GM19099 (cell line): ENCODE measurements around the gene USP36.

ENCODE experiments used
- POLR2A ChIP-seq: IDR thresholded peaks from 3 replicates; pipeline ENCODE4 v1.6.1; 2011; ENCODE audit warnings: low read depth; ENCODE audit not compliant: insufficient read length; ENCODE audit errors: extremely low read depth

Gene USP36

DNA sequence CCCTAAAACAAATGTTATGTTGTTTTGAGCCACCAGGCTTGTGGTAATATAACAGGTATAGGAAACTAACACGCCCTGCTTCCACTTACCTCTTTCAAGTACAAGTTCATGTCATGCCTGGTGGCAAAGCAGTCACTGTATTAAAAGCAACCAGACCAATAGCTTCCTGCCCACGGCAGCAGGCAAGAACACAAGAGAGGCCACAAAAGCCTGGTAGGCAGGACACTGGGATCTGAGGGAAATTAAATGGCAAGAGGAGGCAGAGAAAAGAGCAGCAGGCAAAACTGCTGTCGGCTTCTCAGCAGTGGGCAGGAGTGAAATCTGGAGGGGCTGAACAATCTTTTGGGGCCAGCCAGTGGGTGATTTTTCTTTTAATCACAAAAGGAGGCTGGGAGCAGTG, 60.8 kb downstream of the USP36 start:
- TF ChIP-seq POLR2A, result peak; percentile 46

DNA sequence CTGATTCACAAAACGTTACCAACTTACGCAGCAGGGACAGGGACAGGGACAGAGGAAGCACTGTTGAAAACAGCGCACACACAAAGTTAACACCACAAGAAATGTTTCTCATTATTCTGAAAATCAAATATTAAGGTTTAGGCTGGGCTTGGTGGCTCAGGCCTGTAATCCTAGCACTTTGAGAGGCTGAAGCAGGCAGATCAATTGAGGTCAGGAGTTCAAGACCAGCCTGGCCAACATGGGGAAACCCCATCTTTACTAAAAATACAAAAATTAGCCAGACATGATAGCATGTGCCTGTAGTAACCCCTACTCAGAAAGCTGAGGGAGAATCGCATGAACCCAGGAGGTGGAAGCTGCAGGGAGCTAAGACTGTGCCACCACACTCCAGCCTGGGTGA, 62.7 kb downstream of the USP36 start:
- no peak for TF ChIP-seq POLR2A

DNA sequence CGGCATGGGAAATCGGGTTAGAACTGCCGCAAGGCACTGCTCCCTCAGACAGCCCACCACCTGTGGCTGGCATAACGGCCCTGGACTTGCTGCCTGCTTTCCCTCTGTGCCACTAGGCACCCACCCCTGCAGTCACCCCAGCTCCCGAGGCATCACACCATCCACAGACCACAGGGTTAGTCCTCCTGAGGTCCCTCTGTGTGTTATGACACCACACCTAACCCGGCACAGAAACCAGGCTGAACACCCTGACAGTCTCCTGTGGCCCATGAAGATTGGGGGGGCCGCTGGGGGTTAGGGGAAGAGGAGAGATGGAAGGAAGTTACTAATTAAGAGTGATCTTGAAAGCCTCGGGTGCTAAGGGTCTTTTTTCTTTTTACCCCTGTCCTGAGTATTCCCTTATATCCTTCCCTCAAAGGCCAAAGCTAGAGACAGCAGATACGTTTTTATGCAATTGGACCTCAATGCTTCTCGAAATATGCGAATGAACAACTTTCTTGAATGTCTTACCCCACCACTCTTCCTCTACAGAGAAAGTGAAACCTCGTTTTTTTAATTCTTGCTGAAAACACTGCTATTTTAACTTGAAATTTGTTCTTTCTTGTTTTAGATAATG, 65.5 kb downstream of the USP36 start:
- peak; percentile 63 for TF ChIP-seq POLR2A

DNA sequence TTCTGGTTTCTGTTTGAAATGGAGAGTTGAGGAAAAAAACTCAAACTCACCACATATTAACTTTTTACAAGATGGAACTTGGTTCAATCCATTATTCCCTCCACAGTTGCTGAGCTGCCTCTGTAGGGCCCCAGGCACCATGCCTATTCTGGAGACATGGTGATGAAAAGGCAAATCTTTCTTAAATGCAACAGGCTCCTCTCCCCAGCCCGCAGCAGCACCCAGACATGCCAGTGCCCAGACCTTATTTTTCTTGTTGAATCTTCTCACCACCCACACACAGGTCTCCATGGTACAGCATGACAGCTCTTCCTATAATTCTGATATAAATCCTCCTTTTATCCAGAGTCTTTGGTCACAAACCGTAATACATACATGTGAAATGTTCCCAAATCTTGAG, 66.2 kb downstream of the USP36 start:
- no peak for TF ChIP-seq POLR2A

DNA sequence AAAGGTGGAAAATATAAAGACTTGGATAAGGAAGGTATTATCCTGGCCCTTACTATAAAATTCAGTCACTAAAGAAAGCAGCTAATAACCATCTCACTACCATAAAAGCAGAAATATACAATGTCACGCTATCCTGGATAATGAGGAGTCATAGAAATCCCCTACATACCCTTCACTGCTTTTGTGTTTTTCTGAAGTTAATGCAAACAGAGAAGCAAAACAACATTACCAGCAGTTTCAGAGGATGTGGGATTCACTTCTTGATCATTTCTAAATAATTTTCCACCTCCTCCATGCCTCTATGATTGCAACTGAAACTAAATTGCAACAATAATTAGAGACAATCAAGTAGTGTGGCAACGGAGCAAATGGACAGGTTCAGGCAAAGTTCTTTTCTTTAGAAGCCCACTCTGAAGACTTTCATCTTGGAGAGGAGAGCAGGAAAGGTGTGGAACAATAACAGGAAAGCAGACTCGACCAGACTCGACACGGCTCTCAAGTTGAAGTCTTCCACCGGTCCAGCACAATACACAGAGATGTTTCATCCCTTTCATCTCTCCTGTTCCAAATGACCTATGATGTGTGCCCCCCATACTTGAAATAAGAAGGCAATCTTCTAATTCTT, 68.7 kb downstream of the USP36 start:
- TF ChIP-seq POLR2A, result no peak

DNA sequence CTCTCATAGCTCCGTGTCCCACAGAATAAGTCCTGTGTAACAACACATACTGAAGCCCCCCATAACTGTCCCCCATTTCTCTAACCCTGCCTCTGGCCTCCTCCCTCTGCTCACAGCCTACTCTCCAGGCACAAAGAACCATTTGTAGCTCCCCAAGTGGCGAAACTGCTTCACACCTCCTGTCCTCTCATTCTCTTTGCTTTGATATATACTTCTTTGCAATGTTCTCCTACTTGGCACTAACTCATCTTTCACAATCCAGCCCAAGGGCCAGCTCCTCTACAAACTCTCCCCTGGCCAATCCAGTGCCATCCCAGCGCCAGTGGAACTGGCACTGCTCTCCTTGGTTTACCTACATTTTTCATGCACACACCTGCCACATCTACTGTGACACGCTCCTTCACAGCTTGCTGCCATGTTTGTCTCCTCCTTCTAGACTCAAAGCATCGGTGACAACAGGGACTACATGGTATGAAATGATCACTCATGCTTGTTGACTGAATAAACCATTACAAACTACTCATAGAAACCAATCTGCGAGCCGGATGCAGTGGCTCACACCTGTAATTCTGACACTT, 71.3 kb downstream of the USP36 start:
- no peak for TF ChIP-seq POLR2A

DNA sequence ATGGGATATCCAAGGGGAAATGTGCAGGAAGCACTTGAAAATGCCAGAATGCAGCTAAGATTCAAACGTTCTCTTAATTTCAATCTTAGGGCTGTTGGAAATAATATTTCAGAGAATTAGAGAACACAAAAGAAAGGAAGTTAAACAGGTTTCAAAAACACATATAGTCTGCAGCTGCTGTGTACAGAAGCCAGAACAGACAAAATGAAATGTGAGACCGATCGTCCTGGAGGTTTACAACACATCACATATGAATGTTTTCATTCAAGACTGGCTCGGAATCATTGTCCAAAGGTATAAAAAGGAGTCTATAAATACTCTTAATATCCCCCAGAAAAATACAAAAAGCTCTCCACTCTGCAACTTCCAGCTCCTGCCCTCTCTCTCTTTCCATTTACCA, 72.8 kb downstream of the USP36 start:
- TF ChIP-seq POLR2A, result no peak

DNA sequence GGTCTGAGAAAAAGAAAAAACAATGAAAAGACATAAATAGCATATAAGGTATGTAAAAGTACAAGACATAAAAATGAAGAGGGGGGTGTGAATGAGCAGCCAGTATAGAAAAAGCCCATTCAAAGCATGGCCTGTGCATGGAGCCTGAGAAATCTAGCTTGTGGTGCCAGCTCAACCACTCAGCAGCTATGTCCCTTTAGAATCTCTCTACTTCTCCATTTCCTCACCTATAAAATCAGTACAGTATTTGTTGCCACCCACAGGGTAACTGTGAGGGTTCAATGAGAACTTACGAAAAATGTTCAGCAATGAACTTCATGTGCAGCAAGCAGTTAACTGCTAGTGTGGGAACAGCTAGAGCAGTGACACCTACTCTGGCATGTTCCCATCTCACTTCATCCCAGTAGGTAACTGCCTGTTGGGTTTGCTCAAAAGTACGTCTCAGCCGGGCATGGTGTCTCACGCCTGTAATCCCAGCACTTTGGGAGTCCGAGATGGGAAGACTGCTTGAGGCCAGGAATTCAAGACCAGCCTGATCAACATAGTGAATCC, 73.8 kb downstream of the USP36 start:
- TF ChIP-seq POLR2A, result no peak

DNA sequence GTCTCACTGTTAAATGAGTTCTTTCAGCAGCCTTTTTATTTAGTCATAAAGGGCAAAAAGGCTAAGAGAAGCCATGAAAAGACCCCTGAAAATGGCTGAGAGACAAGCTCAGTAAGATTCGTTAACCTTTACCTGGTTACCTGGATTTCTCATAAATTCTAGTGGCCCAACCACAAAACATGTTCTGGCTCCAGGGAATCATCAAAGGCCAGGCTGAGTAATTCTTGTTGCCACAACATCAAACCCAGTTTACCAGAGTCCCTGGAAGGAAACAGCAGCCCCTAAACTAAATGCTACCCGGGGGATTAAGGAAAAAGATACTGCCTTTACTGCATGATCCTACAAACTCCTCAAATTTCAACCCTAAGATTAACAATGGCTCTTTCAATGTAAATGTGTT, 74.4 kb downstream of the USP36 start:
- TF ChIP-seq POLR2A, result no peak

DNA sequence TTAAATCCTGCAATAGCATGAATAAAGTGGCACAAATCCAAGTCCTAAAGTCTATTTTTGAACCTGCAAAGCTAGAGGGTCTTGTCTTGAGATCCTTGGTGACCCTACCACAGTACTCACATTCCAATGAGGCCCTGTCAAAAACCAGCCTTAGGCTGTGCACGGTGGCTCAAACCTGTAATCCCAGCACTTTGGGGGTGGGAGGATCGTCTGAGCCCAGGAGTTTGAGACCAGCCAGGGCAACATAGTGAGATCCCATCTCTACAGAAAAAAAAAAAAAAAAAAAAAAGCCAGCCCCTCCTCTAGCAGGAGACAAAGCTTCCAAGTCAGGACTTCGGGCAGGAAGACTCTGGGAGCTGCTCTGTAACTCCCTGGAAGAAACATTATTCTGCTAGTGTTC, 74.8 kb downstream of the USP36 start:
- TF ChIP-seq POLR2A, result no peak

DNA sequence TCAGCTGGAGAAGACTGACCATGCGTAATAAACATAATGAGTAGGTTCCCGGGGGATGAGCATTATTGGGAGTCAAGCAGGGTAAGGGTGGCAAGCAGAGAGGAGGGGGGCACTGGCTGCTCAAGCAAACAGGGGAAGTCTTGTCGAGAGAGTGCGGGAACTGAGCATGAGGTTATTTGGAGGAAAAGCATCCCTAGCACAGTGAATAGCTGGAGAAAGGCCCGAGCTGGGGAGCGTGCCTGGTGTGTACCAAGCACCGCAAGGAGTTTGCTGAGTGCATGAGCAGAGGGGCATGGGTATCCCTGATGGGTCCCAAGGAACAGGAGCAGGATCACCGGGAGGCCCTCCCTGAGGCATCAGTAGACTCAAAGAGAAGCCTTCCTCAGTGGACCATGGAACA, 75.7 kb downstream of the USP36 start:
- no peak for TF ChIP-seq POLR2A

DNA sequence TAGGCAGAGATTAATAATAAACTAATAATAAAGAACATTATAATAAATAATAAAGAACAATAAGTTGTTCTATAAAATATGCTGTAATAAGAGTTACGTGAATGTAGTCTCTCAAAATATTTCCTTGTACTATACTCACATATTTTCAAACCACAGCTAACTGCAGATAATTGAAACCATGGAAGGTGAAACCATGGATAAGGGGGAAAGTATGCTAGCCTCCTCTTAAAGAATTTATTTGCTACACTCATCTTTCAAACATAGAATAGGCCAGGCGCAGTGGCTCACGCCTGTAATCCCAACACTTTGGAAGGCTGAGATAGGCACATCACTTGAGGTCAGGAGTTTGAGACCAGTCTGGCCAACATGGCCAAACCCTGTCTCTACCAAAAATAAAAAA, 77.1 kb downstream of the USP36 start:
- no peak for TF ChIP-seq POLR2A

DNA sequence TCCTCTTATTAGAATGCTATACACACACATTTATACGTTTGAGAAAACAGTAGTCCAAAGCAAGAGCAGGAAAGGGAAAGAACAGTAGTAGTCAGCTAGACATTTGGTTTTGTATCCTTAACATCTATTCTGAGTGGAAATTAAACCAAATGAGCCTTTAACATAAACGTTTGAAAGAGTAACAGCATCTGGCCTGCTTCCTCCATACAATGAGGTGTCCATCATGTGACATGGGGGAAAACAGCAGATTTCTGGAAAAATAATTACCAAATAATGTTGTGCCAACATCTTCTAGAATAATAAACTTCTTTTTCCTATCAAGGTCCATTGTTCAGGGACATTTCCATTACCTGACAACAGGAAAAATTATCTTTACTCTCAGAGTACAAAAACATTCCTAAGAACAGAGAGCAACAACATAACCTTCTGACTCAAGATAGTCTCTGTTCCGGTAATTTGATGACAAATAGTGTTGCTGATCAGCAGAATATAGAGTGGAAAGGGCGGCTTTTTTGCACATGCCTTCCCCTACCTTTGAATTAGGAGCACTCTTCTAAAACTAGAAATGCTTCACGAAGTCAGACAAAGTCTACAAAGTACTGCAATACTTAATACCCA, 78.7 kb downstream of the USP36 start:
- TF ChIP-seq POLR2A, result no peak

DNA sequence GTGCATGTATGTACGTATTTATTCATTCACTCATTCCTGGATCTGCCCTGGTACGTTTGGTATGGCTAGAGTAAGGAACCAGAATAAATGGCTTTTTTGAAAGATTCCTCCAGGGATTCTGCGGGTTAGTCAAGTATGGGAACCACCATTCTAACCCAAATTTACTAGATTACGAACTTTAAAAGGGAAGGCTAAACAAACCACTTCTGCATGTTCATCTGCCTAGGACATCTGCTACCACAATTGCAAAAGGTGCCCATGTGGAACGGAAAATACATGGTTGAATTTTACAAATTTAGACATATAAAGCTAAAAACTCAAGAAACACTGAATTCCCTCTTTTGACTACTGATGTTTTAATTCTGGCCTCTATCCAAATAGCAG, 80.7 kb downstream of the USP36 start:
- no peak for TF ChIP-seq POLR2A

DNA sequence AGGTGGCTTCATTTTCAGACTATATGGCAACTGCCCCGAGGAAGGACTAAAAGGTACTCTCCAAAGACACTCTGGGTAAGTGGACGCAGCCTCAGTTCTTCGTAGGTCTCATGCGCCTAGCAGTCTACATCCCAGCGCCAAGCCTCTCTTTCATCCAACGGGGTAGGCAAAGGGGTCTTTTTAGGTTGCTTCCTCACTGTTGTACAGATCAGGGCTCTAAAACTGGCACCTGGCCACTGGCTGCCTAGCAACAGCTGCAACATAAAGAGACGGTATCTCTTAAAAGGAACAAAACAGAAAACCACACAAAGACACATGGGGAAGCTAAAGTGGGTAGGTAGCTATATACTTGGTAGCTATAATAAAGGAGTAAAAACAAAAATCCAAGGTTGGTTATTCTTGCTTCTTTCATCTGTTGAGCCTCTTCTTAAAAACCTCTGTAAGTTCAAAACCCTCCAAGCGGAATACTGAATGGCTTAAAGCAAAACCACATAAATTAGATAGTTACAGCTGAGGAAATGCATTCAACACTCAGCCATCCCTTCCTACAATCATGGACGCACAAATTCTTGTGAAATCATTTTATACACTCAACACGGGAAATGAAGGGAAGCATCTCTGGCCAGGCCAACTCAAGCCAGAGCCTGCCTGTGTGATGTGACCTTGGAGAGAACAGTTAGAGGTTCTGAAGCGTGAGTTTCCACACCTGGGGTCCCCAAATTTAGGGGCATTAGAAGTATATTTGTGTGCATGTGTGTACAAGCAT, 81.2 kb downstream of the USP36 start:
- no peak for TF ChIP-seq POLR2A

DNA sequence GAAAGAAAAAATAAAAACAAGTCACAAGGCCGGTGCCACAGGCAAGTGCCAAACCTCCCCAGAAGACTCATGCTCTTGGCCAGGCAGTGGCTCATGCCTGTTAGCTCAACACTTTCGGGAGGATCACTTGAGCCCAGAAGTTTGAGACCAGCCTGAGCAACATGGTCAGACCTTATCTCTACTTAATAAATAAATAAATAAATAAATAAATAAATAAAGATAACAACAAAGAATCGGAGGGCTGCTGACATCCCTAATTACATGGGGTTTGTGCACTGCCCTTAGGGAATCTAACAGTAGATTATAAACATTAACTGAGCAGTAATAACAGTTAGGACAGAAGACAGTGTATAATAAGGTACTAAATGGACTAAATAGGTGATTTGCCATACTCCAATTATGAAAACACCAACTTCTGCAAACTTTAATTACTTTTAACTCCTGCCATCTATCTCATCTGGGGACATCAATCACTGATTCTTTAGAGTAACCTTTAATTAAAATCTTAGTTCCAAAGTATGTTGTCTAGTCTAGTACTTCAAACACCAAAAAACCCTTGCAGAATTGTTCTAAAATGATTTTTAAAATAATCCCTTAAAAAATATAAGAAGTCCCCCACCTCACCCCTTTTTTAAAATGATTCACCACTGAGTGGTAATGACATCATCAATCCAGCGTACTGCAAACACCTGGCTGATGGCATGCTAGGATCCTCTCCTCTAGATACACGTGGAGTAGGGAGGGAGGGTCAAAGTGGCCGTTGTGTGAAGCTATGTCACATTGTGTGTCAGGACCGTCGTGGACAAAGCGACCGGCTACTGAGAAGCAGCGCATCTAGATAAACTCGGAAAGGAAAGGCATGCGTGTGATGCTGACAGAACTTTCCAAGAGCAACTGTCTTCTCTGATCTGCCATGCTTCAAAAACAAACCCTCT, 87.0 kb downstream of the USP36 start:
- TF ChIP-seq POLR2A, result no peak
